Measurements from ENCODE around the gene RTRAF.
A peak's percentile ranks its signal among the peaks of the same experiment; 100 is the strongest.

Gene RTRAF

DNA sequence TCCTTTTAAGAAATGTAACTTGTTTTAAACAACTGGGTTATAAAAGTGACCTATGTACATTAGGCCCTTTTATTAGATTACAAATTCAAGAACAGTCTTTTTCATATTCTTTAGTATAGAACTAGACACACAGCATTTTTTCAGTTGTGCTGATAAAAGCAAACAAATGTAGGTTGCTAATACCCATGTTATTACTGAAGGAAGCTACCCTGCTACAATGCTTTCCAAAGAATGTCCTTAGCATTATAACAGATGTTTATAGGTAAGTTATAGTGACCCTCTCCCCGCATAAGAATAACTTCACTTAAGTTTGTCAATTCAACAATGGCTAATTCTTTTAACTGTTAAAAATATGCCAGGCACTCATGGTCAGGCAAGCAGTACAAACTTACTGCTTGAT, 17.9 kb downstream of the RTRAF start:
- Histone ChIP-seq H3K36me3 (ENCODE audit: control insufficient read depth in 2 of 2, insufficient read depth in 2 of 2, low read length in 2 of 2) (peaks cover 55 to 74% of the 10 kb centered on the region in 2 donors), H3K4me1 (ENCODE audit: control insufficient read depth, insufficient read depth, low read length) (peaks cover 15% of the 10 kb centered on the region), H3K27me3 (ENCODE audit: control insufficient read depth in 1 of 2, insufficient read depth in 2 of 2, low read length in 2 of 2) (no peaks in the 10 kb centered on the region), H3K27ac (ENCODE audit: low read length) (peak overlapping the region; percentile 26), H3K9me3 (ENCODE audit: control insufficient read depth in 2 of 2, low read length in 2 of 2) (no peaks in the 10 kb centered on the region), H3K4me3 (ENCODE audit: low read length in 2 of 2) (no peak overlapping the region), H3K9ac (ENCODE audit: low read length in 2 of 2) (no peak overlapping the region)

DNA sequence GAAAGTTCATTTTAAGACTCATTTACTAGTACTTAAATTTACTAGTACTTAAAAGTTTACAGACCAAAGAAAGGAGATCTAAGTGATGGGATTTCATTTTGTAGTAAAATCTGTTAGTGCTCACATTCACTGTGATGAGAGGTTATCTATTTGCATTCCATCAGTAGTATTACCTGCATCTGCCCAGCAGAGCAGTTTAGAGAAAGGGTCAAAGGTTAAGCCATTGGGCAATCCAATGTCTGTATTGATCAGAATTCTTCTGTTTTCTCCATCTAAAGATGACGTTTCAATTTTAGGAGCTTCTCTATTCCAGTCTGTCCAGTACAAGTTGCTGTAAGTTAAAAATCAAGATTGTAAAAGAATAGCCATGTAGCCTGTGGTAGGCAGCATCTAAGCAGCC, 18.3 kb downstream of the RTRAF start:
- H3K4me3 ChIP-seq (ENCODE audit: low read length in 2 of 2), result no peak overlapping the region
- no peaks in the 10 kb centered on the region for H3K9me3 ChIP-seq (ENCODE audit: control insufficient read depth in 2 of 2, low read length in 2 of 2)
- H3K27me3 ChIP-seq (ENCODE audit: control insufficient read depth in 1 of 2, insufficient read depth in 2 of 2, low read length in 2 of 2), result no peaks in the 10 kb centered on the region
- peaks cover 52 to 72% of the 10 kb centered on the region in 2 donors for H3K36me3 ChIP-seq (ENCODE audit: control insufficient read depth in 2 of 2, insufficient read depth in 2 of 2, low read length in 2 of 2)
- no peak overlapping the region for H3K9ac ChIP-seq (ENCODE audit: low read length in 2 of 2)
- H3K27ac ChIP-seq (ENCODE audit: low read length), result peak overlapping the region; percentile 26
- peaks cover 15% of the 10 kb centered on the region for H3K4me1 ChIP-seq (ENCODE audit: control insufficient read depth, insufficient read depth, low read length)

- Histone ChIP-seq H3K9ac (ENCODE audit: low read length in 2 of 2) (no peak overlapping the region), H3K4me3 (ENCODE audit: low read length in 2 of 2) (no peak overlapping the region), H3K4me1 (ENCODE audit: control insufficient read depth, insufficient read depth, low read length) (peaks cover 17% of the 10 kb centered on the region), H3K27me3 (ENCODE audit: control insufficient read depth in 1 of 2, insufficient read depth in 2 of 2, low read length in 2 of 2) (no peaks in the 10 kb centered on the region), H3K36me3 (ENCODE audit: control insufficient read depth in 2 of 2, insufficient read depth in 2 of 2, low read length in 2 of 2) (peaks cover 57 to 70% of the 10 kb centered on the region in 2 donors), H3K27ac (ENCODE audit: low read length) (peak overlapping the region; percentile 26), H3K9me3 (ENCODE audit: control insufficient read depth in 2 of 2, low read length in 2 of 2) (no peaks in the 10 kb centered on the region)
These were observed 18.8 kb downstream of the RTRAF start for GRCh38 chr14:52008136-52008535.

DNA sequence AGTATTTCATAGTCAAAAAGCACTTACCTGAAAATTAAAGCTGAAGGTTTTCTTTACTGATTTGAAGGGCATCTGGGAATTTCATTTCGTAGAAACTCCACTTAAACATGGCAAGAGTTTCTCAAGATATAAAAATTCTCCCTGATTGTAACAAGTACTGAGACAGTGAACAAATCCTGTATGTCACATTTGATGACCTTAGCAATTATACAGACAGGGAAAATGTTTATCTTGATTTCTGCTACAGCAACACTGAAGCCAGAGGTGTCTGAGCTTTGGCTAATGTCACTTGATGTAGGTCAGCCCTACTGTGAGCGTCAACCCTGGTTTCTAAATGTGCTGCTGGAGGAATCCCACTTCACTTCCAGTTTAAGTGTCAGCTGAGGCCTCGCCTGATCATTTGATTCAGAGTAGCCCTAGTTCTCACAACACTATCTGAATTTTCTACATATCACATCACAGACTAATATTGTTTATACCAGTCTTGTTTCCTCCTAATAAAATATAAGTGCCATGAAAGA, 20.9 kb downstream of the RTRAF start:
- Histone ChIP-seq H3K27me3 (ENCODE audit: control insufficient read depth in 1 of 2, insufficient read depth in 2 of 2, low read length in 2 of 2) (no peaks in the 10 kb centered on the region), H3K4me1 (ENCODE audit: control insufficient read depth, insufficient read depth, low read length) (peaks cover 8% of the 10 kb centered on the region), H3K9me3 (ENCODE audit: control insufficient read depth in 2 of 2, low read length in 2 of 2) (no peaks in the 10 kb centered on the region), H3K4me3 (ENCODE audit: low read length in 2 of 2) (no peak overlapping the region), H3K27ac (ENCODE audit: low read length) (peak overlapping the region; percentile 7), H3K9ac (ENCODE audit: low read length in 2 of 2) (no peak overlapping the region), H3K36me3 (ENCODE audit: control insufficient read depth in 2 of 2, insufficient read depth in 2 of 2, low read length in 2 of 2) (peaks cover 68 to 73% of the 10 kb centered on the region in 2 donors)

GRCh38 chr14:52011523-52011922, 22.2 kb downstream of the RTRAF start:
- H3K27ac ChIP-seq (ENCODE audit: low read length), result no peak overlapping the region
- H3K9ac ChIP-seq (ENCODE audit: low read length in 2 of 2), result no peak overlapping the region
- no peaks in the 10 kb centered on the region for H3K27me3 ChIP-seq (ENCODE audit: control insufficient read depth in 1 of 2, insufficient read depth in 2 of 2, low read length in 2 of 2)
- H3K9me3 ChIP-seq (ENCODE audit: control insufficient read depth in 2 of 2, low read length in 2 of 2), result no peaks in the 10 kb centered on the region
- peaks cover 66 to 69% of the 10 kb centered on the region in 2 donors for H3K36me3 ChIP-seq (ENCODE audit: control insufficient read depth in 2 of 2, insufficient read depth in 2 of 2, low read length in 2 of 2)
- H3K4me1 ChIP-seq (ENCODE audit: control insufficient read depth, insufficient read depth, low read length), result peaks cover 16% of the 10 kb centered on the region
- H3K4me3 ChIP-seq (ENCODE audit: low read length in 2 of 2), result no peak overlapping the region

DNA sequence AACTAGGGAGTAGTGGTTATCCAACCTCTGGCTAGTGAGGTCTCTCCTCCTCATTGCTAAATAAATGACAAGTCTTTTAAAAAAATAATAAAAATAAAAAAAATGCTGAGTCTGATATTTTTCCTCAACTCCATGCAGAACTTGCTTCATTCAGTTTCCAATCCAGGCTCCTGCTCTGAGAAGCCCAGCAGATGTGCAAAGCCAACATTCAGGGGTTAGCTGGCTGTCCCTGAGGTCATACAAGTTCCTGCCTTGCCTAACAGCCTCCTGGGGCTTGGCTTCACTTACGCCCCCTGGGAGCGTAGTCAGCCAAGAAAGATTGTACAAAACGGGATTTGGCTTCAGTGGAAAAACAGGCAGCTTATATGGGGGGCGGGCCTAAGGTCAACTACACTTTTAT, 23.3 kb downstream of the RTRAF start:
- H3K9ac ChIP-seq (ENCODE audit: low read length in 2 of 2), result no peak overlapping the region
- peaks cover 64 to 71% of the 10 kb centered on the region in 2 donors for H3K36me3 ChIP-seq (ENCODE audit: control insufficient read depth in 2 of 2, insufficient read depth in 2 of 2, low read length in 2 of 2)
- peaks cover 20% of the 10 kb centered on the region for H3K4me1 ChIP-seq (ENCODE audit: control insufficient read depth, insufficient read depth, low read length)
- no peaks in the 10 kb centered on the region for H3K27me3 ChIP-seq (ENCODE audit: control insufficient read depth in 1 of 2, insufficient read depth in 2 of 2, low read length in 2 of 2)
- H3K27ac ChIP-seq (ENCODE audit: low read length), result no peak overlapping the region
- no peak overlapping the region for H3K4me3 ChIP-seq (ENCODE audit: low read length in 2 of 2)
- no peaks in the 10 kb centered on the region for H3K9me3 ChIP-seq (ENCODE audit: control insufficient read depth in 2 of 2, low read length in 2 of 2)

GRCh38 chr14:52013984-52014600, 24.7 kb downstream of the RTRAF start:
- no peak overlapping the region for H3K27ac ChIP-seq (ENCODE audit: low read length)
- peaks cover 20% of the 10 kb centered on the region for H3K4me1 ChIP-seq (ENCODE audit: control insufficient read depth, insufficient read depth, low read length)
- no peaks in the 10 kb centered on the region for H3K9me3 ChIP-seq (ENCODE audit: control insufficient read depth in 2 of 2, low read length in 2 of 2)
- no peak overlapping the region for H3K9ac ChIP-seq (ENCODE audit: low read length in 2 of 2)
- peaks cover 62 to 69% of the 10 kb centered on the region in 2 donors for H3K36me3 ChIP-seq (ENCODE audit: control insufficient read depth in 2 of 2, insufficient read depth in 2 of 2, low read length in 2 of 2)
- H3K27me3 ChIP-seq (ENCODE audit: control insufficient read depth in 1 of 2, insufficient read depth in 2 of 2, low read length in 2 of 2), result no peaks in the 10 kb centered on the region
- no peak overlapping the region for H3K4me3 ChIP-seq (ENCODE audit: low read length in 2 of 2)

DNA sequence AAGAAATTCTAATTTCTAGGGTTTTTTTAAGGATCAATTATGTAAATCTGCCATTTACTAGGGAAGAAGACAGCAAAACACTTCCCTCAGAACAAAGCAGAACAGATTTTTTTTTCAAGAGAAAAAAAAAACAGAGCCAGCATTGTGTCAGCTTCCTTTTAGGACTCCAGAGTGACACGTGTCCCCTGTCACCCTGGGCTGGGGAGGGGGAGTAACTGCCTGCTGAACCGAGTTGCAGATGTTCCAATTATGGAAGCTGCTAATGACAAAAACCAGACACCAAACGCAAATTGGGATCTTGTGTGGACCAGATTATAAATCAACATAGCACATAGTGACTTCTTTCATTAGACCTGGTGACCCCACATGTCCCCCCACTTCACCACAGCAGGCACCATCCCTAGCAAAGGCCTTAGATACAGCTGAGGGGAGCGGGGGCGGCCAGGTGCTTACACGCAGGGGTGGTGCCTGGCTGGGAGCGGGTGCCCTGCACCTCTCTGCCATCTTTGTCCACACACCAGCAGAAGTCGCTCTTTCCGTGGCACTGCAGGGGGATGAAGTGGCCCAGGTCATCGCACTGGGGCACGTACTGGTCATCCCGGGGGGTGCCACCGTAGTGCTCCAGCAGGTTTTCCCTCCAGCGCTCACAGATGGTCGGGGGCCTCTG, 25.4 kb downstream of the RTRAF start:
- H3K4me1 ChIP-seq (ENCODE audit: control insufficient read depth, insufficient read depth, low read length), result peaks cover 20% of the 10 kb centered on the region
- H3K27ac ChIP-seq (ENCODE audit: low read length), result no peak overlapping the region
- peaks cover 66 to 74% of the 10 kb centered on the region in 2 donors for H3K36me3 ChIP-seq (ENCODE audit: control insufficient read depth in 2 of 2, insufficient read depth in 2 of 2, low read length in 2 of 2)
- no peak overlapping the region for H3K9ac ChIP-seq (ENCODE audit: low read length in 2 of 2)
- no peaks in the 10 kb centered on the region for H3K9me3 ChIP-seq (ENCODE audit: control insufficient read depth in 2 of 2, low read length in 2 of 2)
- no peak overlapping the region for H3K4me3 ChIP-seq (ENCODE audit: low read length in 2 of 2)
- H3K27me3 ChIP-seq (ENCODE audit: control insufficient read depth in 1 of 2, insufficient read depth in 2 of 2, low read length in 2 of 2), result no peaks in the 10 kb centered on the region

GRCh38 chr14:52015411-52016030, 26.2 kb downstream of the RTRAF start:
- Histone ChIP-seq H3K4me3 (ENCODE audit: low read length in 2 of 2) (no peak overlapping the region), H3K9me3 (ENCODE audit: control insufficient read depth in 2 of 2, low read length in 2 of 2) (no peaks in the 10 kb centered on the region), H3K27ac (ENCODE audit: low read length) (peak overlapping the region; percentile 24), H3K9ac (ENCODE audit: low read length in 2 of 2) (no peak overlapping the region), H3K27me3 (ENCODE audit: control insufficient read depth in 1 of 2, insufficient read depth in 2 of 2, low read length in 2 of 2) (no peaks in the 10 kb centered on the region), H3K36me3 (ENCODE audit: control insufficient read depth in 2 of 2, insufficient read depth in 2 of 2, low read length in 2 of 2) (peaks cover 68 to 78% of the 10 kb centered on the region in 2 donors), H3K4me1 (ENCODE audit: control insufficient read depth, insufficient read depth, low read length) (peaks cover 20% of the 10 kb centered on the region)

DNA sequence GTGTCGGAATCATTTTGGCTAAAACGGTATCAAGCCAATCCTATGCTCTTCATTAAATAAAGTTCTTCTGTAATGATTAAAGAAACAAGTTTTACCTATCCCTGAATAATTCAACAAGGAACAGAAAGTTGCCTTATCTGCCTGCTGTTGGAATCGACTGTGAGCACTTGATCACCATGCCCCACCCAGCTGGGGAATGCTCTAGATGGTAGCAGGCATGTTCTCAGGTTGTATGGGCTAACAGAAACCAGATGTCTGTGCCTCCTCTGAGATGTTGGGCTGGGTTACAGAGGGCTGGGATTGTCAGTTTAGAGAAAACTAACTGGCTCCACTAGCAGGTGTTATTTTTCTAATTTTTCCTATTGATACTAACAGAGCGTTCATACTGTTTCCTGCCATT, 28.9 kb downstream of the RTRAF start:
- Histone ChIP-seq H3K36me3 (ENCODE audit: control insufficient read depth in 2 of 2, insufficient read depth in 2 of 2, low read length in 2 of 2) (peaks cover 51 to 60% of the 10 kb centered on the region in 2 donors), H3K4me1 (ENCODE audit: control insufficient read depth, insufficient read depth, low read length) (peaks cover 16% of the 10 kb centered on the region), H3K9ac (ENCODE audit: low read length in 2 of 2) (no peak overlapping the region), H3K27ac (ENCODE audit: low read length) (no peak overlapping the region), H3K9me3 (ENCODE audit: control insufficient read depth in 2 of 2, low read length in 2 of 2) (no peaks in the 10 kb centered on the region), H3K4me3 (ENCODE audit: low read length in 2 of 2) (no peak overlapping the region), H3K27me3 (ENCODE audit: control insufficient read depth in 1 of 2, insufficient read depth in 2 of 2, low read length in 2 of 2) (no peaks in the 10 kb centered on the region)
